GM18498 (cell line): ENCODE data around the gene PRPF40A.
"Not testable (repeated sequence)": the region's sequence is repeated elsewhere in the genome, so short reads cannot be mapped to it uniquely, and the experiment has no call there.

ENCODE experiments used
- ATAC-seq: cut with Tn5 transposase; IDR thresholded peaks from one replicate; pipeline ENCODE4 v1.9.1; 2021; ENCODE audit warnings: mild to moderate bottlenecking, moderate library complexity; ENCODE audit not compliant: unreplicated experiment

The PRPF40A gene

DNA sequence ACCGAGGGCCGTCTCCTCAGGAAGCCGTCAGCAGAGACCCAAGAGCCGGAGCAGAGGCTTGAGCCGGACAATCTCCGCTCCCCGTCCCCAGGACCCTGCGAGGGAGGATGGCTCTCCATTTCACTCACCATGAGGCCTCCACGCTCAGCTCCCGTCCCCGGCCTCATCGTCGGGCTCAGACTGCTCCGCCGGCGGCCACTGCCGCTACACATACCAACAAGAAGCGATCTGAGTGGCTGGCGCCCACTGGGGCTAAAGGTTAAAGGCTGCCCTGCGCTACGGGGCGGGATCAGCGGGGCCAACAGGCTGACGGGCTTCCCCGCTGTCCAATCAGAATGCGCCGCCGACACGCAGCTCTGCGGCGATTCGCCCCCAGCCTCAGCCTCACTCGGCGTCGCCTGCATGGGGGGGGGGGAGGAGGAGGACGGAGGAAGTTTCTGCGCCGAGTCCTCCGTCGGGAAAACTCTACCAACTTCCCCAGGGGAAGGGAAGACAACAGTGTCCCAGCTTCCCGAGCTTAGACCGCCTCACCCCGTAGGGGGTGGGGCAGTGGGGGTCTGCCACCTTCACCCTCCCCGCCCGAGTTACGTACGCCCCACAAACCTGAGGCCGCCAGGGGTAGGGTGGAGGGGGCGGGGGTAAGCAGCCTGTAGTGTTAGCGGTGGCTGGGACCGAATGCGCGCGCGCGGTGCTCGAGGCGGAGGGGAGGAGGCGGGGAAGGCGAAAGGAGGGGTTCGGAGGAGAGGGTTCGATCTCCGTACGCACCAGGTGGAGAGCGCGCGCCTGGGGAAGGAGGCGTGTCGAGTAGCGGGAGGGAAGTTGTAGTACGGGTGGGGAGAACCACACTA, at the start of gene PRPF40A:
PRPF40A (minus strand) TSS at position 234 of the 848 bp plus-strand sequence; CDS start at position 212, 22 bp downstream.
- ATAC-seq: peak; percentile 70

DNA sequence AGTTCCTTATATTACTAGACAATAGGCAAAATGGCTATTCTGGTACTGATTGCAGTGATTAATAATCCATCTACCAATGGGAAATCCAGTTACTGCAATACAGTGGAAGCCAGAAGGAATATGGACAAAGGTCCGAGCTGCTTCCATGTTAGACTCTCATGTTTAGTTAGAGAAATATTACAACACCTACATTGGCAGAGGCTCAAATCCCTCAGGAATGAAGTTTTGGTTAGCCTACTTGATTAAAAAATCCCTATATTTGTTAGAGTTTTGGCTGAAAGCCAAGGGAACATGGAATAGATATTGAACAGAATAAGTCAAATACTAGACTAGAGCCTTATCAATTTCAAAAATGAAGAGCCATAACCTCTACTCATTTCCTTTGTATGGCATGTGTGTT, 49.7 kb upstream of the PRPF40A start:
- no peak for ATAC-seq

GRCh38 chr2:152763651-152764050, 46.4 kb upstream of the PRPF40A start:
- ATAC-seq: no peak

- ATAC-seq: not testable (repeated sequence)
These were observed 45.9 kb upstream of the PRPF40A start for GRCh38 chr2:152763208-152763607.

GRCh38 chr2:152762202-152762601, 44.9 kb upstream of the PRPF40A start:
- no peak for ATAC-seq

DNA sequence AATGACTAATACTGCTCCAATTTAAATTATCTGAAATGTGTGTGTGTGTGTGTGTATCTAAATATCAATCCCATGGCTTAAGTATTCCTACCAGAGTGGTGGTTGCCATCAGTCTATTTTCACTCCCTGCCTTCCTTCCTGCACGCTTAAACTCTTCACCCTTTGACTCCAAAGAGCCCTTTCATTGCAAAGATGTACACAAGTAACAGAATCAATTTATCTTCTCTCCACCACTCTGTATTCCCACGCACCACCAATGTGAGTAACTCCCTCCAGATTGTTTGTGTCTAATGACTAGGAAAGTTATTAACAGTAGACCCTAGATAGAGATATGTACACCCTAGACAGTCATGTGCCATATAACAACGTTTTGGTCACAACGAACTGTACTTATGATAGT, 44.0 kb upstream of the PRPF40A start:
- ATAC-seq: no peak

DNA sequence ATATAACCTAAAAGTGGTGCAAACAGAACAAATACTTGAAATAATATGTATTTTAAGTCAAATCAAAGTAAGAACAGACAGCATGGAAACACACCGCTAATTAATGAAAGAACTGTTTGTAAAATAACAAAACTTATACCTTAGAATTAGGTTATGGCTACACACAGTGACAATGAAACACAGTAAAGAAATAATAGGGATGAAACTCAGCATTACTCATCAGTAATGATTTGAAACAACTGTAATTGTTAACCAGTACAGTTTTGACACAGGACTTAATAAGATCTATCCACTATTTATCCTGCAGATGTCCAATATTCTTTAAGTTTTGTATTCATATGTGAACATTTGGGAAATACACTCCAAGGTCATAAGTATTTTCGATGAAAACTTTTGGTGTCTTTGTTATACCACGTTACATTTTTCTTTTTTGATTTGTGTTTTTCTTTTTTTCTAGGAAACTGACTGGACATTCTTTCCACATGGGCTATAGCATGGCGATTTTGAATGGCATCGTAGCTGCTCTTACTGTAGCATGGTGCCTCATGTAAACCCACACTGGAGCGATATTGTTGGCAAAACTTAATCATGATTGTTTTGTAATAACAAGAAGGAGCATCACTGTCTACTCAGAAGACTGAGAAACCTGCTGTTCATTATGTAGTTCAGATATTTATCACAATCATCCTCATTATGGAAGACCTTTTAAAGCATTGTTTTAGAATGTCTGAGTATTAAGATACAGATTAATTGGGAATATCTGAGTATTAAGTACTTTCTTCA, 42.2 kb upstream of the PRPF40A start:
- ATAC-seq: no peak

DNA sequence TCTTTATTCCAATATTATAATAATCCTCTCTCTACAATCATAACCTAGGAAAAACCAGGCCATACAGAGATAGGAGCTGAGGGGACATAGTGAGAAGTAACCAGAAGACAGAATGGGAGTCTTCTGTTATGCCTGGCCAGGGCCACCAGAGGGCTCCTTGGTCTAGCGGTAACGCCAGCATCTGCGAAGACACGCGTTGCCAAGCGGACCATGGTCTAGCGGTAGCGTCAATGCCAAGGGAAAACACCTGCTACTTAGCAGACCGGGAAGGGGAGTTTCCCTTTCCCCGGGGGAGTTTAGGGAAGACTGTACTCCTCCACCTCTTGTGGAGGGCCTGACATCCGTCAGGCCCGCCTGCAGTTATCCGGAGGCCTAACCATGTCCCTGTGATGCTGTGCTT, 37.8 kb upstream of the PRPF40A start:
- no peak for ATAC-seq

DNA sequence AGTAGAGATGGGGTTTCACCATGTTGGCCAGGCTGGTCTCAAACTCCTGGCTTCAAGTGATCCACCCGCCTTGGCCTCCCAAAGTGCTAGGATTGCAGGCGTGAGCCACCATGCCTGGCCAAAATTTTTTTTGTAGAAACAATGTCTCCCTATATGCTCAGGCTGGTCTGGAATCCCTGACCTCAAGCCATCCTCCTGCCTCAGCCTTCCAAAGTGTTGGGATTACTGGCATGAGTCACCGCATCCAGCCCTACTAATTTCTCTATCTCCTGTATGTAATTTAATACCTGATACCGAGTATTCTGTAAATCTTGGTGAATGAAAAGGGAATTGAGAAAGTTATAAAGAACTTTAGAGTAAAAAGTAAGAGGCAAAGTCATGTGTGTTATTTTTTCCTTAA, 30.5 kb upstream of the PRPF40A start:
- not testable (repeated sequence) for ATAC-seq

DNA sequence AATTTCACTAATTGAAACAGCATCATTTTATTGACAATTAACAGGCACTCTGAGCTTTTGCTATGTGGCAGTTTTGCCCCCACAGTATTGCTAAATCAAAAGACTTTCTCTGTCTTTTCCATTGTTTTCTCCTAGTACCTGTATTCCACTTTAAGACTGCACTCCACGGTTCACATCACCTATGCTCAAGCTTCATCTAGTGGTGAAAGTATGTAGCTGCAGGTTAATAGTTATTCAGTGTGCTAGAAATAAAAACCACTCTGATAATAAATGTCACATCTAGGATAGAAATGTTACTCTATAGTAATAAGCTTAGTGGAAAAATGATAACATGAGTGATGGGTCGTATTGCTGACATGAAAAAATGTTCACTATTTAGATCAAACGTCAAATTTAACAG, 25.7 kb upstream of the PRPF40A start:
- peak; percentile 65 for ATAC-seq

DNA sequence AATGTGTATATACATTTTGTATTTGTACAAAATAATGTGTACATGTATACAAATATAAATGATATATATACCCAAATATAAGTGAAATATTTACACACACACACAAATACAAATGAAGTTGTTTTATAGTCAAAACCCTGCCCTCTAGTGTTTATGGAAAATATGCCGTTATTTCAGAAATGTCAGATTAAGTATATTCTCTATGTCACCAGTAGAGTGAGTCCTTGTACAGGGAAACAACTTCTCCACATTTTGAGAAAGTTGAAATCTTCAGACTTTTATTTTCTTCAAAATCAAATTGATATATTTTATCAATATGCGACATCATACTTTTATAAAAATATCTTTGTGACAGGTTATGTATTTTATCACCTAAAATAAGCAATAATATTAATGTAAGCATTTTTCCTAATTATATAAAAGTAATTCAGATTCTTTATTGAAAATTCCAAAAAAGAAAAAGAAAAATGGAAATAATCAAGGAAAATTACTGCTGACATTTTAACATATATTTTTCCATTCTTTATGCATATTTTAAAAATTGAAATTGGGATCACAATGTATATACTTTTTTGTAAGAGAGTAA, 23.6 kb upstream of the PRPF40A start:
- peak; percentile 78 for ATAC-seq

DNA sequence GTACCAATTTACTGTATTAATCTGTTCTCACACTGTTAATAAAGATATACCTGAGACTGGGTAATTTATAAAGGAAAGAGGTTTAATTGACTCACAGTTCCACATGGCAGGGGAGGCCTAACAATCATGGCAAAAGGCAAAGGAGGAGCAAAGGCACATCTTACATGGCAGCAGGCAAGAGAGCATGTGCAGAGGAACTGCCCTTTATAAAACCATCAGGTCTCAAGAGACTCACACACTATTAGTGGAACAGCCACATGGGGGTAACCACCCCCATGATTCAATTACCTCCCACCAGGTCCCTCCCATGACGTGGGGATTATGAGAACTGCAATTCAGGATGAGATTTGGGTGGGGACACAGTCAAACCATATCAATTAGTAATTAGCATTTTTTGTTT, 22.4 kb upstream of the PRPF40A start:
- ATAC-seq: not testable (repeated sequence)

- ATAC-seq: no peak
These were observed 21.2 kb upstream of the PRPF40A start for GRCh38 chr2:152738438-152738837.

DNA sequence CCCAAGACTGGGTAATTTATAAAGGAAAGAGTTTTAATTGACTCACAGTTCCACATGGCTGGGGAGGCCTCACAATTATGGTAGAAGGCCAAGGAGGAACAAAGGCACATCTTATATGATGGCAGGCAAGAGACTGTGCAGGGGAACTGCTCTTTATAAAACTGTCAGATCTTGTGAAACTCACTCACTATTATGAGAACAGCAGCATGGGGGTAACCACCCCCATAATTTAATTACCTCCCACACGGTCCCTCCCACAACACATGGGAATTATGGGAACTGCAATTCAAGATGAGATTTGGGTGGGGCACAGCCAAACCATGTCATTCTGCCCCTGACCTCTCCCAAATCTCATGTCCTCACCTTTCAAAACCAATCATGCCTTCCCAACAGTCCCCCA, 20.2 kb upstream of the PRPF40A start:
- ATAC-seq: not testable (repeated sequence)

- ATAC-seq: peak; percentile 93
These were observed 13.5 kb upstream of the PRPF40A start for GRCh38 chr2:152730591-152731333.

- ATAC-seq: no peak
These were observed 12.6 kb upstream of the PRPF40A start for GRCh38 chr2:152729844-152730243.

GRCh38 chr2:152723918-152724317, 6.7 kb upstream of the PRPF40A start:
- no peak for ATAC-seq

DNA sequence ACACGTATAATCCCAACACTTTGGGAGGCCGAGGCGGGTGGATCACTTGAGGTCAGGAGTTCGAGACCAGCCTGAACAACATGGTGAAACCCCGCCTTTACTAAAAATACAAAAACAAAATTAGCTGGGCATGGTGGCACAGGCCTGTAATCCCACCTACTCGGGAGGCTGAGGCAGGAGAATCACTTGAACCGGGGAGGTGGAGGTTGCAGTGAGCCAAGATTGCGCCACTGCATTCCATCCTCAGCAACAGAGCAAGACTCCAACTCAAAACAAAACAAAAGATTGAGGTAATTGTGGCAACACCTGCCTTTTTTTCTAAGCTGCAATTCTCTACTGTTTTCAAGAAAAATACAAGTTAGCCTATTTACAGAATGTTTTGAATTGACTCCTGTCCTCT, 5.4 kb upstream of the PRPF40A start:
- ATAC-seq: not testable (repeated sequence)

DNA sequence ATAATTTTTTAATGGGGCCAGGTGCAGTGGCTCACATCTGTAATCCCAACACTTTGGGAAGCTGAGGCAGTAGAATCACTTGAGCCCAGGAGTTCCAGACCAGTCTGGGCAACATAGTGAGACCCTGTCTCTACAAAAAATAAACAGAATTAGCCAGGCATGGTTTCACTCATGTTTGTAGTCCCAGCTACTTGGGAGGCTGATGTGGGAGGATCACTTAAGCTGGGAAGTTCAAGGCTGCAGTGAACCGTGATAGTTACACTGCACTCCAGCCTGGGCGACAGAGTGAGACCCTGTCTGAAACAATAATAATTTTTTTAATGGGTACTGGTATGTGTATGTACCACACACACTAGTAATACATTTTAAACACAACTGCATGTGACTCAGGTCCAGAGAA, 3.5 kb upstream of the PRPF40A start:
- ATAC-seq: no peak

DNA sequence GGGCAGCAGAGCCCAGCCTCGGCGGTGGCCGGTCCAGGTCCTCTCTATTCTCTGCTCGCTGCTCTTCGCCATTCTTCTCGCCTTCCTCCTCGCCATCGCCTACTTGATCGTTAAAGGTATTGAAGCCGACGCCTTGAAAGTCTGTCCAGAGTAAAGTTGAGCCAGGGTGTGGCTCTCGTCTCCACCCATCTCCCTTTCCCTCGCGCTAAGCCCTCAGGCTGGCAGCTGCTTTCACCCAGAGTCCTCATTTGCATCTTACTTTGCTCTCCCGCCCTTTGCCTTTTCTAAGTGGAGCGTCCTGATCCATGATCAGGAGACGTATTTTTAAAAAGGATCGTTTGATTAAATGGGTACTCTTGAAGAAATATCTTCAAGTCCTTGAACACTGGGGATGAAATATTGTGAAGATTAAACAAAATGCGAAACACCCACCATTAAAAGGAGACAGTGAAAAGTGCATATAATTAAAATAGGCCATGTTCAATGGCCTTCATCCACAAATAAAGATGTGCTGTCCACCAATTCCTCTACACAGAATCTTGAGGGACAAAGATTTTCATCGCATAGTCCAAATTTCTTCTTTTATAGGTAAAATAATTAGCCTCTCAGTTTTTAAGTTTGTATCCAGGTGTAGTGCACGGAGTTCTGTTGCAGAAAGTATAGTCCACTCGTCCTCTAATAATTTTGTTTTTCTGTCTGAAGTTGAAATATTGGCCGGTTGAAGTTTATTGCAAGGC, 1.8 kb upstream of the PRPF40A start:
- ATAC-seq: peak; percentile 23
